ENCODE measurements around the gene IQSEC1.

Gene IQSEC1

DNA sequence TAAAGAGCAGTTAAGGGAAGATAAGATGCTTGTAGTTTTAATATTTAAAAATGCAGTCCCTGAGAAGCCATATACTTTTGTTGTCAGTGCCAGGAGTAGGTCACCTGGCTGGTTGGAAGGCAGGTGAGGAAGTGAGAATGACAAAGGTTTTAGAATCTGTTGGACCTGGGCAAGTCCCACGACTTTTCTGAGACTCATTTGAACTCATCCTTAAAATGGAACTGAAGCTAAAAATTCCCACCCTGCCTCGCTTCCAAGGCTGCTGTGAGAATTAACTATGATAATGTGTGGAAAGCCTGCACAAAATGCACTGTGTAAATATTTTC is 77.1 kb downstream of the IQSEC1 start:
- no peak for TF ChIP-seq POLR2AphosphoS5 (IDR thresholded peaks at IDR 0.05; ENCODE audit: low read depth, low read length)

GRCh38 chr3:12995389-12996180 is 77.6 kb downstream of the IQSEC1 start:
- no peak for FAIRE-seq
- DNase-seq (ENCODE audit: insufficient read length), result no peak
- no peak for TF ChIP-seq TAF1 (IDR thresholded peaks at IDR 0.05; ENCODE audit: borderline replicate concordance, low read depth, low read length)
- TF ChIP-seq POLR2A (IDR thresholded peaks at IDR 0.05; ENCODE audit: low read depth, low read length), result no peak
- no peak for TF ChIP-seq POLR2AphosphoS5 (IDR thresholded peaks at IDR 0.05; ENCODE audit: low read depth, low read length)

More for the DNA sequence above, 77.1 kb downstream of the IQSEC1 start:
- FAIRE-seq (no peak), DNase-seq (ENCODE audit: insufficient read length) (no peak)

GRCh38 chr3:12994607-12995388 is 78.4 kb downstream of the IQSEC1 start:
- FAIRE-seq (peak; percentile 86), DNase-seq (ENCODE audit: insufficient read length) (peak; percentile 96)
- TF ChIP-seq POLR2A (IDR thresholded peaks at IDR 0.05; ENCODE audit: low read depth, low read length) (peak; percentile 35; the same call in 1 of the 2 replicates), TAF1 (IDR thresholded peaks at IDR 0.05; ENCODE audit: borderline replicate concordance, low read depth, low read length) (no peak), POLR2AphosphoS5 (IDR thresholded peaks at IDR 0.05; ENCODE audit: low read depth, low read length) (peak; percentile 35; the same call in 1 of the 2 replicates)

DNA sequence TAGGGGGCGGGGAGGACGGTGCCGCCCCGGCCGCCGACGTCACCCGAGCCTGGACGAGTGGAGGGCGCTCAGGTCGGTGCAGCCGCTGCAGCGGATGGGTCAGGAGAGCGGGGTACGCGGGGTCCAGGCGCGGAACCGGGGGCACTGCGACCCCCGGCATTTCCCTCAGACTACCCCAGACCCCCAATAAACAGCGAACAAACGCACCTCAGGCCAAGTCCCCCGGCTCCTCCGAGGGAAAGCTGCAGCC is 78.9 kb downstream of the IQSEC1 start:
- TF ChIP-seq TAF1 (IDR thresholded peaks at IDR 0.05; ENCODE audit: borderline replicate concordance, low read depth, low read length), result no peak
- no peak for FAIRE-seq
- DNase-seq (ENCODE audit: insufficient read length), result peak; percentile 56

DNA sequence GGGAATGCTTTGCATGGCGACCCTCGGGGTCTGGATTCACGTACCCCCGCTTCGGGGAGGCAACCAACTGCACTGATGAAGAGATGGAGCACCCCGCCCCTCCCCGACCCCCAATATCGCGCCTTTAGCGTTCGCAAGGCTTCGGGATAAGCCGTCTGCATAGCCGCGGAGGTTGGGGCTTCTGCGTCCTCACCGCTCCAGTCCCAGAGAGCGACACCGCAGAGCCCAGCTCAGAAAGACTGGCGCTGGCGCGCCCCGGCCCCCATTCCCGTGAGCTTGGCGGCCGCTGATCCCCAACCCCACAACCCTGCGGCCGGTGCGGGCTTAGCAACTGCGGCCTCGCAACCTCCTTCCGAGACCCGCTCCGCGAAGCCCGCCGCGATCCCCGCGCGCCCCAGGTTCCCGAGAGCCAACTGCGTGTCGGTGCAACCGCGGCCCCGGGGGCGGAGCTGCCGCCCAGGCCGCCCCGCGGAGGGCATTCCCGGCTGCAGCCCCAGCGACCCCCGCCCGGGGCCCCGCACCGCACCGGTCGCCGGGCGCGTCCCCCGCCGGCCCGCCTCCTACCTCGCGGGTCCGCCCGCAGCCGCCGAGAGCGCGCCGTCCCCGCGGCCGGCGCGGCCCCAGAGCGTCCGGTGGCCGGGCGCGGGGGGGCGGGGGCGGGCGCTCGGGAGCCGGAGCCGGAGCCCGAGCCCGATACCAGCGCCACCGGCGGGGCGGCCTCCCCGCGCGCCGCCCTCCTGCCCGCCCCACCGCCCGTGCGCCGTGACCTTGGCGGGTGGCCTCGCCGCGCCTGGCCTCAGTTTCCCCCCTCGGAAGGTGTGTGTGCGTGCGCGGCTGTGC is 79.5 kb downstream of the IQSEC1 start:
- TF ChIP-seq POLR2AphosphoS5 (IDR thresholded peaks at IDR 0.05; ENCODE audit: low read depth, low read length) (no peak), POLR2A (IDR thresholded peaks at IDR 0.05; ENCODE audit: low read depth, low read length) (no peak), TAF1 (IDR thresholded peaks at IDR 0.05; ENCODE audit: borderline replicate concordance, low read depth, low read length) (no peak)
- no peak for FAIRE-seq
- peak; percentile 56 for DNase-seq (ENCODE audit: insufficient read length)

DNA sequence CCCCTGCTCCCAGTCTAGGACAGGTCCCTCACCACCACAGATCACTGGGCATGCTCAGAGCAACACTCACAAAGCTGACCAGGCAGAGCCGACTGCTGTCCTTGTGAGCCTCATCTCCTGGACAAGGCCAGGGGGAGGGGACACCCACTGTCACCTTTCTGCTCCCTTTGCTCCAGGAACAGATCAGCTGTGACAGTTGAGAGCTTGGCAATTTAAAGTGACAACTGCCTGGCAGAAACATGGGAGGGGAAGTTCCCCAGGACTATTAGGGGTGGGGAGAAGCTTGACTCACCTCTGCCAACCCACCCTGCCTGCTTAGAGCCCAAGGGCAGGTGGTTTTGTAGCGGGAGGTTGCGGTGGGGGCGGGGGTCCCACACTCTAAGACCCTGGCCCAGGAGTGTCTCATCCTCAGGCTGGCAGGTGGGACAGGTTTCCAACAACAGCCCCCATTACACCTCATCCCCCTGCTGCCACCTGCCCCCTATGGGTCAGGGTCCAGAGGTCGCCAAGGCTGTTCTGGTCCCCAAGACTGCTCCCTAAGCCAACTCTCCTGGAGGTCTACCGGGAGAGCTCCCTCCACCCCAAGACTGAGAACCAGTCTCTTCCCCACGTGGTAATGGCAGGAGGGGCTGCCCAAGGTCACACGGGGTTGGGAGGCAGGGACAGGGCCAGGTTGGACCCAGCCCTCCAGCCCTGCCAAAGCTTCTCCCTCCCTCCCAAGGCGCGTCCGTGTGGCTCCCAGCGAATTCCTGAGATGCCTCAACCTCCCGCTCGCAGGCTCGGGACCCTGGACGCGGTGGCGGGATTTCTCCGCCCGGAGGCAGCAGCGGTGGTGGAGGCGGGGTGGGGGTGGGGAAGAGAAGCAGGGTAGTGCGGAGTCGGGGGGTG is 80.4 kb downstream of the IQSEC1 start:
- TF ChIP-seq TAF1 (IDR thresholded peaks at IDR 0.05; ENCODE audit: borderline replicate concordance, low read depth, low read length), result no peak
- TF ChIP-seq POLR2AphosphoS5 (IDR thresholded peaks at IDR 0.05; ENCODE audit: low read depth, low read length), result no peak
- no peak for TF ChIP-seq POLR2A (IDR thresholded peaks at IDR 0.05; ENCODE audit: low read depth, low read length)
- DNase-seq (ENCODE audit: insufficient read length) (no peak), FAIRE-seq (no peak)

GRCh38 chr3:12991861-12992281 is 81.4 kb downstream of the IQSEC1 start:
- no peak for DNase-seq (ENCODE audit: insufficient read length)
- no peak for FAIRE-seq
- TF ChIP-seq POLR2A (IDR thresholded peaks at IDR 0.05; ENCODE audit: low read depth, low read length) (no peak), POLR2AphosphoS5 (IDR thresholded peaks at IDR 0.05; ENCODE audit: low read depth, low read length) (no peak), TAF1 (IDR thresholded peaks at IDR 0.05; ENCODE audit: borderline replicate concordance, low read depth, low read length) (no peak)

GRCh38 chr3:12991481-12991837 is 81.8 kb downstream of the IQSEC1 start:
- TF ChIP-seq POLR2A (IDR thresholded peaks at IDR 0.05; ENCODE audit: low read depth, low read length) (no peak), POLR2AphosphoS5 (IDR thresholded peaks at IDR 0.05; ENCODE audit: low read depth, low read length) (no peak), TAF1 (IDR thresholded peaks at IDR 0.05; ENCODE audit: borderline replicate concordance, low read depth, low read length) (no peak)
- DNase-seq (ENCODE audit: insufficient read length) (no peak), FAIRE-seq (no peak)

- DNase-seq (ENCODE audit: insufficient read length) (no peak), FAIRE-seq (no peak)
- TF ChIP-seq POLR2A (IDR thresholded peaks at IDR 0.05; ENCODE audit: low read depth, low read length) (no peak), POLR2AphosphoS5 (IDR thresholded peaks at IDR 0.05; ENCODE audit: low read depth, low read length) (no peak), TAF1 (IDR thresholded peaks at IDR 0.05; ENCODE audit: borderline replicate concordance, low read depth, low read length) (no peak)
Observed at GRCh38 chr3:12990781-12991480, 82.3 kb downstream of the IQSEC1 start.

- FAIRE-seq (no peak), DNase-seq (ENCODE audit: insufficient read length) (no peak)
- no peak for TF ChIP-seq POLR2A (IDR thresholded peaks at IDR 0.05; ENCODE audit: low read depth, low read length)
- no peak for TF ChIP-seq TAF1 (IDR thresholded peaks at IDR 0.05; ENCODE audit: borderline replicate concordance, low read depth, low read length)
- TF ChIP-seq POLR2AphosphoS5 (IDR thresholded peaks at IDR 0.05; ENCODE audit: low read depth, low read length), result no peak
Observed at GRCh38 chr3:12990306-12990705, 82.9 kb downstream of the IQSEC1 start.

Data from GM12892 (cell line).